ENCODE data around the gene ITGB7. TPM values are rescaled to one million over a fixed set of nuclear protein-coding genes. Genes with fewer than 3 reads are reported as not detected.
A peak's percentile ranks its signal among the peaks of the same experiment; 100 is the strongest.

The ITGB7 gene
- total RNA-seq, 2 experiments from 2014 or later = 166 to 180 TPM

DNA sequence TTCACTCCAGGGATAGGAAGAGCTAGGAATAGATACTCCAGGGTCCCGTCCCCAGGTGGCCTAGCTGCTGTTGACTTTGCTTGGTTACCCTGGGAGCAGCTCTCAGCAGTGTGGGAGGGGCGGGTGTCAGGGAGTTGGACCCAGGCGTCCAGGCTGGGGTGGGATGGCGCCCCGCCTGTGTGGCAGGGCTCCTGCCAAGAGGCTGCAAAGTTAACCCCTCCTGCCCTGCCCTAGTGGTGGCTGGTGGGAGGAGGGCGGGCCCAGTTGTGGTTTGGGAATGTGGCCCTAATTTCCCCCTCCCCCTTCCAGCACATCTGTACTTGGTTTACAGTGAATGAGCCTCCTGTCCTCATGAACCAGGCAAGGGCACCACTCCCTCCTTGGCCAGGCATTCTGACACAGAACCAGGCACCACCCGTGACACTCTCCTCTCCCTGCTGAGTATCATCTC is 26.6 kb upstream of the ITGB7 start:
- peak overlapping the region; percentile 8 to 86 for H3K27ac ChIP-seq (ENCODE audit: low read depth in 1 of 2, low read length in 2 of 2)
- no peak for ATAC-seq (ENCODE audit: poor library complexity)
- no peaks in the 10 kb centered on the region for H3K27me3 Mint-ChIP-seq
- H3K36me3 ChIP-seq (ENCODE audit: insufficient read depth, low read length) = no peaks in the 10 kb centered on the region
- H3K4me1 ChIP-seq (ENCODE audit: insufficient read depth, low read length) = peaks cover 82% of the 10 kb centered on the region
- TF ChIP-seq, protein P1, sequence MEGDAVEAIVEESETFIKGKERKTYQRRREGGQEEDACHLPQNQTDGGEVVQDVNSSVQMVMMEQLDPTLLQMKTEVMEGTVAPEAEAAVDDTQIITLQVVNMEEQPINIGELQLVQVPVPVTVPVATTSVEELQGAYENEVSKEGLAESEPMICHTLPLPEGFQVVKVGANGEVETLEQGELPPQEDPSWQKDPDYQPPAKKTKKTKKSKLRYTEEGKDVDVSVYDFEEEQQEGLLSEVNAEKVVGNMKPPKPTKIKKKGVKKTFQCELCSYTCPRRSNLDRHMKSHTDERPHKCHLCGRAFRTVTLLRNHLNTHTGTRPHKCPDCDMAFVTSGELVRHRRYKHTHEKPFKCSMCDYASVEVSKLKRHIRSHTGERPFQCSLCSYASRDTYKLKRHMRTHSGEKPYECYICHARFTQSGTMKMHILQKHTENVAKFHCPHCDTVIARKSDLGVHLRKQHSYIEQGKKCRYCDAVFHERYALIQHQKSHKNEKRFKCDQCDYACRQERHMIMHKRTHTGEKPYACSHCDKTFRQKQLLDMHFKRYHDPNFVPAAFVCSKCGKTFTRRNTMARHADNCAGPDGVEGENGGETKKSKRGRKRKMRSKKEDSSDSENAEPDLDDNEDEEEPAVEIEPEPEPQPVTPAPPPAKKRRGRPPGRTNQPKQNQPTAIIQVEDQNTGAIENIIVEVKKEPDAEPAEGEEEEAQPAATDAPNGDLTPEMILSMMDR (IDR thresholded peaks at IDR 0.05) = no peak
- no peaks in the 10 kb centered on the region for H3K27me3 ChIP-seq (ENCODE audit: control insufficient read depth in 1 of 2, insufficient read depth in 2 of 2, low read length in 2 of 2)
- peak overlapping the region; percentile 81 for H3K27ac Mint-ChIP-seq
- intact Hi-C loops (cut with DNase I, micrococcal nuclease) = loop anchor here in 1 of 2 experiments (2.0 kb wide), 1 partner anchor 21 kb away; no protein-coding TSS in a partner anchor
- H3K9me3 Mint-ChIP-seq = no peaks in the 10 kb centered on the region
- ChIA-PET CTCF (interaction anchor here (1.0 to 2.3 kb wide), 4 partner anchors 17 to 112 kb away, joined by 3 to 8 read pairs (median 4); no protein-coding TSS in a partner anchor), POLR2A (interaction anchor here (0.6 to 3.4 kb wide), 3 partner anchors 10 to 241 kb away, joined by 3 to 21 read pairs (median 6); no protein-coding TSS in a partner anchor)
- H3K36me3 Mint-ChIP-seq (ENCODE audit: low read depth) = no peaks in the 10 kb centered on the region
- peaks cover 63% of the 10 kb centered on the region for H3K4me1 Mint-ChIP-seq (ENCODE audit: low read depth)
- no peaks in the 10 kb centered on the region for H3K9me3 ChIP-seq (ENCODE audit: control insufficient read depth in 1 of 2, insufficient read depth in 1 of 2, low read length in 2 of 2)
- peak overlapping the region; percentile 55 for H3K4me3 ChIP-seq (ENCODE audit: low read length)
- peak in 1 of 14 experiments; percentile 20 for DNase-seq
- H3K4me3 Mint-ChIP-seq = peak overlapping the region; percentile 36

- ChIA-PET POLR2A (interaction anchor here (0.6 to 3.4 kb wide), 3 partner anchors 9 to 242 kb away, joined by 3 to 21 read pairs (median 6); no protein-coding TSS in a partner anchor), CTCF (interaction anchor here (1.1 to 2.3 kb wide), 2 partner anchors 18 to 19 kb away, joined by 5 to 8 read pairs; no protein-coding TSS in a partner anchor)
- peak overlapping the region; percentile 55 to 86 for H3K27ac ChIP-seq (ENCODE audit: low read depth in 1 of 2, low read length in 2 of 2)
These were observed 25.8 kb upstream of the ITGB7 start for GRCh38 chr12:53232646-53233461.

More at GRCh38 chr12:53232646-53233461, 25.8 kb upstream of the ITGB7 start:
- Histone ChIP-seq H3K4me1 (ENCODE audit: insufficient read depth, low read length) (peaks cover 87% of the 10 kb centered on the region), H3K9me3 (ENCODE audit: control insufficient read depth in 1 of 2, insufficient read depth in 1 of 2, low read length in 2 of 2) (no peaks in the 10 kb centered on the region), H3K27me3 (ENCODE audit: control insufficient read depth in 1 of 2, insufficient read depth in 2 of 2, low read length in 2 of 2) (no peaks in the 10 kb centered on the region), H3K36me3 (ENCODE audit: insufficient read depth, low read length) (no peaks in the 10 kb centered on the region), H3K4me3 (ENCODE audit: low read length) (peak overlapping the region; percentile 55)
- intact Hi-C loops (cut with DNase I, micrococcal nuclease) = loop anchor here (1.0 to 2.0 kb wide), 2 partner anchors 11 to 20 kb away; no protein-coding TSS in a partner anchor
- H3K4me1 Mint-ChIP-seq (ENCODE audit: low read depth) = peaks cover 71% of the 10 kb centered on the region
- no peaks in the 10 kb centered on the region for H3K9me3 Mint-ChIP-seq
- peak; percentile 25 for ATAC-seq (ENCODE audit: poor library complexity)
- H3K4me3 Mint-ChIP-seq = peak overlapping the region; percentile 91
- DNase-seq = peak in 11 of 14 experiments; percentile 26 to 80 (median 49)
- TF ChIP-seq, protein P1 (IDR thresholded peaks at IDR 0.05) = no peak
- H3K27me3 Mint-ChIP-seq = no peaks in the 10 kb centered on the region
- peak overlapping the region; percentile 81 for H3K27ac Mint-ChIP-seq
- H3K36me3 Mint-ChIP-seq (ENCODE audit: low read depth) = no peaks in the 10 kb centered on the region

Measured in CD4-positive, alpha-beta T cell (primary cell).